Measurements from ENCODE around the gene ZNRD2. TPM values are rescaled to one million over a fixed set of nuclear protein-coding genes. Genes with fewer than 3 reads are reported as not detected.

The ZNRD2 gene
- total and polyA plus RNA-seq, 2 of the 8 experiments (the other 6 are each of a cell fraction or from before 2014, with no cell fraction given), result 53.4 to 125 TPM

DNA sequence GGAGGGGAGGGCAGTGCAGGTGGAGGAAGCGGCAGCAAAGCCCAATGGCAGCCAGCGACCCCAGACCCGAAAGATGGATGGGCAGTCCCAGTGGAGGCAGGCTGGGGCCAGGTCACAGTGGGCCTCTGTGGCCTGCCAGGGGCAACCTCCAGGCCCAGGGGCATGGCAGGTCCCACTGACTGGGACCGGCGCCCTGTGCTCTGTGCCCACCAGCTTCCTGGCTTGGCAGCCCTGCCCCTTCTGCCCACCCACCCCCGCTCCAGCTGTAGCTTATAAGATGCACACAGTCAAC lies 29.6 kb downstream of the ZNRD2 start:
- no peaks in the 10 kb centered on the region for H3K9me3 ChIP-seq (ENCODE audit: insufficient read depth in 2 of 2, low read depth in 1 of 2, low read length in 1 of 2)
- no peak overlapping the region for H2BK12ac ChIP-seq (ENCODE audit: low read depth, low read length)
- no peak overlapping the region for H3K56ac ChIP-seq (replicated peaks; ENCODE audit: insufficient read length, low read depth, low read length)
- H3K4me3 ChIP-seq (ENCODE audit: extremely low read depth in 1 of 4, insufficient read depth in 2 of 4, low read depth in 3 of 4, low read length in 4 of 4), result no peak overlapping the region
- FAIRE-seq (no peak), DNase-seq (ENCODE audit: low read depth in 1 of 2, low spot score in 2 of 2) (no peak)
- H2AK5ac ChIP-seq (ENCODE audit: low read depth, low read length), result no peak overlapping the region
- TF ChIP-seq POU5F1 (IDR thresholded peaks at IDR 0.05; ENCODE audit: low read depth, low read length) (no peak), FOSL1 (IDR thresholded peaks at IDR 0.05; ENCODE audit: insufficient read depth, low read depth, low read length) (no peak)
- no peak overlapping the region for H3K9ac ChIP-seq (replicated peaks in 1 of 4; ENCODE audit: extremely low read depth in 1 of 4, low read depth in 3 of 4, low read length in 3 of 4)
- H3K18ac ChIP-seq (ENCODE audit: extremely low read depth, low read length), result no peak overlapping the region
- no peaks in the 10 kb centered on the region for H3K23me2 ChIP-seq (ENCODE audit: low read depth, low read length)
- no peak overlapping the region for H4K91ac ChIP-seq (replicated peaks; ENCODE audit: insufficient read length, low read length)
- no peak overlapping the region for H2BK5ac ChIP-seq (ENCODE audit: low read depth, low read length)
- H3K4ac ChIP-seq (replicated peaks; ENCODE audit: insufficient read length, low read depth, low read length), result no peak overlapping the region
- H4K20me1 ChIP-seq (replicated peaks in 1 of 2; ENCODE audit: control insufficient read depth in 1 of 2, insufficient read depth in 2 of 2, low read length in 2 of 2), result peaks cover 0 to 2% of the 10 kb centered on the region in 2 experiments
- no peak overlapping the region for H2AFZ ChIP-seq (ENCODE audit: low read length)
- no peaks in the 10 kb centered on the region for H3K79me1 ChIP-seq (ENCODE audit: low read depth, low read length)
- H2BK15ac ChIP-seq (ENCODE audit: low read length), result no peak overlapping the region
- no peak overlapping the region for H3K23ac ChIP-seq (ENCODE audit: insufficient read length)
- H3K14ac ChIP-seq (ENCODE audit: insufficient read length), result no peak overlapping the region
- H3K79me2 ChIP-seq (ENCODE audit: control insufficient read depth in 1 of 2, insufficient read depth in 2 of 2, low read length in 2 of 2), result no peaks in the 10 kb centered on the region
- H3K4me2 ChIP-seq (ENCODE audit: insufficient read depth in 1 of 2, low read depth in 2 of 2, low read length in 2 of 2), result no peak overlapping the region
- WGBS, 2 experiments (ENCODE audit: extremely low coverage in 1 of 2, insufficient coverage in 1 of 2, insufficient read length in 1 of 2, insufficient replicate concordance in 2 of 2, low coverage in 1 of 2, low lambda C conversion rate in 2 of 2, missing lambda C conversion rate in 1 of 2), result 86% methylated on average over 5 of the region's 6 CpGs; no CpG with 5 or more reads in 1 of the 2 experiments
- no peak overlapping the region for H2BK120ac ChIP-seq (replicated peaks; ENCODE audit: low read depth, low read length)
- ChIA-PET CTCF (ENCODE audit: partially characterized antibody) (interaction anchor here (0.9 to 14.8 kb wide), 2 partner anchors 9 to 59 kb away, joined by 3 to 227 read pairs; partner anchors contain the start of gene KCNK7), POLR2A (ENCODE audit: partially characterized antibody) (interaction anchor here (0.6 to 3.7 kb wide), 4 partner anchors 12 to 193 kb away, joined by 3 to 12 read pairs (median 4); no protein-coding TSS in a partner anchor)
- H2BK20ac ChIP-seq (ENCODE audit: low read length), result no peak overlapping the region
- H3K4me1 ChIP-seq (replicated peaks in 1 of 4; ENCODE audit: control insufficient read depth in 3 of 4, insufficient read depth in 4 of 4, low read length in 3 of 4), result no peaks in the 10 kb centered on the region
- no peak overlapping the region for H4K8ac ChIP-seq (ENCODE audit: extremely low read depth, insufficient read depth, low read length)
- no peaks in the 10 kb centered on the region; a peak in 1 of 7 replicates for H3K27me3 ChIP-seq (replicated peaks in 1 of 4; ENCODE audit: control insufficient read depth in 3 of 4, extremely low read depth in 1 of 4, insufficient read depth in 3 of 4, low read length in 3 of 4)
- peaks cover 5 to 21% (median 11%) of the 10 kb centered on the region in 4 experiments; a peak in 6 of 8 replicates for H3K36me3 ChIP-seq (ENCODE audit: control insufficient read depth in 2 of 4, insufficient read depth in 4 of 4, low read length in 3 of 4)
- no peak overlapping the region for H3K27ac ChIP-seq (ENCODE audit: low read depth, low read length)
- no peak overlapping the region for H4K5ac ChIP-seq (ENCODE audit: insufficient read length, low read depth, low read length)
